ENCODE data around the gene IFFO2. TPM values are rescaled to one million over a fixed set of nuclear protein-coding genes. Genes with fewer than 3 reads are reported as not detected.
A peak's percentile ranks its signal among the peaks of the same experiment; 100 is the strongest.

IFFO2 gene
- total and polyA plus RNA-seq, 2 donors (not counting 3 experiments of a cell fraction or from before 2014, with no cell fraction given), result 31.1 to 31.3 TPM

GRCh38 chr1:18927082-18927653, 29.3 kb downstream of the IFFO2 start:
- intact Hi-C loops (cut with micrococcal nuclease) (no loop called here), dilution Hi-C loops (cut with MboI; ENCODE audit: extremely low pct_ligation_motif_present, low sequenced_read_pairs) (no loop called here)
- CTCF ChIA-PET, result interaction anchor here (0.7 to 8.4 kb wide), 14 partner anchors 10 to 186 kb away, joined by 3 to 135 read pairs (median 8); partner anchors contain the start of gene IFFO2
- H3K9me3 ChIP-seq (replicated peaks; ENCODE audit: control insufficient read depth, insufficient read depth, low read length), result no peaks in the 10 kb centered on the region
- no peaks in the 10 kb centered on the region for H4K20me1 ChIP-seq (replicated peaks; ENCODE audit: control insufficient read depth, extremely low read depth, insufficient read depth, low read length)
- peak overlapping the region; percentile 71 for H3K9ac ChIP-seq (replicated peaks; ENCODE audit: extremely low read depth, insufficient read depth, low read length)
- DNase-seq (ENCODE audit: low read depth, low spot score) (no peak), FAIRE-seq (no peak)
- H2AFZ ChIP-seq (ENCODE audit: low read depth, low read length), result no peak overlapping the region
- H3K36me3 ChIP-seq (ENCODE audit: control insufficient read depth in 2 of 2, extremely low read depth in 1 of 2, insufficient read depth in 2 of 2, low read length in 2 of 2), result no peaks in the 10 kb centered on the region
- H3K4me2 ChIP-seq (ENCODE audit: insufficient read depth, low read length), result peak overlapping the region; percentile 32
- POLR2A ChIA-PET, result interaction anchor here (0.7 to 3.0 kb wide), 6 partner anchors 14 to 156 kb away, joined by 3 to 17 read pairs (median 5); partner anchors contain the start of gene IFFO2
- BruUV-seq (replicated peaks), result TSS peak; percentile 76
- H3K79me2 ChIP-seq (ENCODE audit: control insufficient read depth, insufficient read depth, low read length), result peaks cover 77% of the 10 kb centered on the region
- TF ChIP-seq CTCF (IDR thresholded peaks at IDR 0.05; ENCODE audit: extremely low read depth in 1 of 2, insufficient read depth in 1 of 2, low read depth in 1 of 2, low read length in 2 of 2) (no peak), FOS (IDR thresholded peaks at IDR 0.05; ENCODE audit: borderline replicate concordance, insufficient read depth, low read length) (no peak), POLR2AphosphoS5 (IDR thresholded peaks at IDR 0.05; ENCODE audit: insufficient read depth, low read depth, low read length) (no peak), JUN (IDR thresholded peaks at IDR 0.05; ENCODE audit: borderline replicate concordance, insufficient read depth, insufficient read length, low read depth) (no peak), MAX (IDR thresholded peaks at IDR 0.05; ENCODE audit: insufficient read depth, insufficient read length) (no peak), MYC (IDR thresholded peaks at IDR 0.05; ENCODE audit: low read depth, low read length) (no peak), POLR2A (IDR thresholded peaks at IDR 0.05; ENCODE audit: low read depth, low read length) (no peak), EZH2 (IDR thresholded peaks at IDR 0.05; ENCODE audit: borderline replicate concordance, low read depth, low read length, severe bottlenecking) (no peak), GATA2 (IDR thresholded peaks at IDR 0.05; ENCODE audit: insufficient read depth, insufficient read length, low read depth, low read length) (no peak)
- peak overlapping the region; percentile 97 for H3K27ac ChIP-seq (ENCODE audit: insufficient read depth, low read depth, low read length)
- H3K4me1 ChIP-seq (ENCODE audit: control insufficient read depth, extremely low read depth, insufficient read depth, low read length), result peaks cover 61% of the 10 kb centered on the region
- H3K27me3 ChIP-seq (ENCODE audit: control insufficient read depth in 2 of 2, insufficient read depth in 2 of 2, low read length in 2 of 2), result no peaks in the 10 kb centered on the region
- H3K4me3 ChIP-seq (replicated peaks in 1 of 3; ENCODE audit: insufficient read depth in 1 of 3, low read depth in 1 of 3, low read length in 3 of 3), result no peak overlapping the region
- no peaks in the 10 kb centered on the region for H3K9me1 ChIP-seq (replicated peaks; ENCODE audit: control insufficient read depth, extremely low read depth, insufficient read depth, low read length)
